GM12878 (cell line): ENCODE results near the gene ME3. TPM values are rescaled to one million over a fixed set of nuclear protein-coding genes. Genes with fewer than 3 reads are reported as not detected.

Experiments
- ATAC-seq: fragments of 200-7000 bp; cut with Tn5 transposase; 3 replicates; pipeline ENCODE4 v1.9.1; 2020; ENCODE audit warnings: mild to moderate bottlenecking, moderate library complexity
- BruUV-seq: library from RNA; stranded (reverse); fragments of 400-500 nt; replicated peaks from 2 replicates; lab custom pipeline; 2021; lab: Mats Ljungman, UMichigan
- CTCF ChIA-PET: fragments of 300-600 bp; sonication (Branson Sonifier 250); formaldehyde crosslinking; extraction: SDS; loops from one replicate; lab custom pipeline; 2021; ENCODE audit warnings: inconsistent platforms; lab: Yijun Ruan, JAX
- POLR2A ChIA-PET: fragments of 350-600 bp; formaldehyde crosslinking; extraction: SDS; loops from one replicate; lab custom pipeline; 2021; ENCODE audit warnings: inconsistent platforms; lab: Charles Lee
- RAD21 ChIA-PET: fragments of 300-600 bp; sonication (Branson Sonifier 250); formaldehyde crosslinking; loops from one replicate; lab custom pipeline; 2023; ENCODE audit warnings: antibody characterized with exemption; ENCODE audit not compliant: unreplicated experiment; lab: Charles Lee
- SMC1A ChIA-PET: fragments of 300-600 bp; sonication (Branson Sonifier 250); formaldehyde crosslinking; loops from one replicate; lab custom pipeline; 2023; ENCODE audit not compliant: unreplicated experiment, uncharacterized antibody; lab: Charles Lee
- DNase-seq: peaks from one replicate; pipeline ENCODE4 v3.0.0-alpha.2; 2011; ENCODE audit warnings: low read depth, low spot score
- FAIRE-seq: peaks from 3 replicates; lab custom pipeline; 2011; peaks lifted over from hg19 to GRCh38; lab: Jason Lieb, UNC
- H2AFZ ChIP-seq: 2 replicates; pipeline ENCODE4 v1.6.0; 2011; ENCODE audit warnings: low read depth, low read length, control low read depth; ENCODE audit not compliant: control insufficient read depth
- H3K27ac ChIP-seq: 2 replicates; pipeline ENCODE4 v1.5.1; 2011; ENCODE audit warnings: control low read depth; ENCODE audit not compliant: control insufficient read depth, insufficient read depth
- H3K27me3 ChIP-seq, 2 experiments: replicated peaks in 1 of 2; 2 replicates each; pipeline versions ENCODE4 v1.6.0 to v1.6.1; 2011; ENCODE audit warnings: low read length in 1 of 2; ENCODE audit not compliant: control insufficient read depth in 2 of 2, insufficient read depth in 2 of 2
- H3K36me3 ChIP-seq, 2 experiments: 2 replicates each; pipeline ENCODE4 v1.5.1; 2011; ENCODE audit warnings: low read length in 1 of 2; ENCODE audit not compliant: control insufficient read depth in 2 of 2, insufficient read depth in 2 of 2
- H3K4me1 ChIP-seq: 2 replicates; pipeline ENCODE4 v1.6.1; 2011; ENCODE audit warnings: mild to moderate bottlenecking, low read length, moderate library complexity, mixed read lengths; ENCODE audit not compliant: control insufficient read depth, insufficient read depth
- H3K4me2 ChIP-seq: 2 replicates; pipeline ENCODE4 v1.6.0; 2011; ENCODE audit warnings: control low read depth; ENCODE audit not compliant: control insufficient read depth, insufficient read depth
- H3K4me3 ChIP-seq: fragments of 200-600 bp; sonication (generic); 2 replicates; pipeline ENCODE4 v1.5.1; 2016
- H3K79me2 ChIP-seq: 2 replicates; pipeline ENCODE4 v1.6.0; 2011; ENCODE audit warnings: low read length; ENCODE audit not compliant: control insufficient read depth, insufficient read depth
- H3K9ac ChIP-seq: 2 replicates; pipeline ENCODE4 v1.8.0; 2011; ENCODE audit warnings: low read length, control low read depth, mixed read lengths; ENCODE audit not compliant: control insufficient read depth, insufficient read depth
- H3K9me3 ChIP-seq: replicated peaks from 3 replicates; pipeline ENCODE4 v1.5.1; 2011; ENCODE audit warnings: mild to moderate bottlenecking, low read length; ENCODE audit not compliant: control insufficient read depth, insufficient read depth
- H4K20me1 ChIP-seq: 2 replicates; pipeline ENCODE4 v1.6.0; 2011; ENCODE audit not compliant: control insufficient read depth, insufficient read depth
- ASH2L ChIP-seq: fragments of 300-600, 200-600 bp; sonication (generic); IDR thresholded peaks from 2 replicates; pipeline ENCODE4 v1.6.1; 2017; ENCODE audit warnings: low read depth, mild to moderate bottlenecking, borderline replicate concordance
- CBFB ChIP-seq: IDR thresholded peaks from 2 replicates; pipeline ENCODE4 v1.6.1; 2016; ENCODE audit warnings: antibody characterized with exemption, low read depth
- DPF2 ChIP-seq: fragments of 450-650 bp; IDR thresholded peaks from 2 replicates; pipeline ENCODE4 v1.6.1; 2017; ENCODE audit warnings: mild to moderate bottlenecking
- EP300 ChIP-seq, 2 experiments: fragments of 150-350 bp in 1 of 2; IDR thresholded peaks; 2 replicates each; pipeline ENCODE4 v1.6.1; 2011 to 2012; ENCODE audit warnings: low read depth in 2 of 2, low read length in 2 of 2, borderline replicate concordance in 1 of 2, improper control_type of control experiment in 1 of 2, inconsistent platforms in 1 of 2; ENCODE audit not compliant: control insufficient read depth in 1 of 2
- ETV6 ChIP-seq, 2 experiments: fragments of 450-650 bp in 1 of 2; IDR thresholded peaks in 1 of 2; conservative IDR thresholded peaks in 1 of 2; 2 replicates each; pipeline ENCODE4 v1.6.1; 2014; ENCODE audit warnings: antibody characterized with exemption in 1 of 2, borderline replicate concordance in 1 of 2, low read depth in 1 of 2, mild to moderate bottlenecking in 1 of 2, moderate library complexity in 1 of 2
- IKZF1 ChIP-seq: fragments of 450-650 bp; conservative IDR thresholded peaks from 2 replicates; pipeline ENCODE4 v1.6.1; 2017; ENCODE audit warnings: antibody characterized with exemption, mild to moderate bottlenecking
- MXI1 ChIP-seq: fragments of 150-350 bp; IDR thresholded peaks from 2 replicates; pipeline ENCODE4 v1.6.1; 2011; ENCODE audit warnings: low read depth, mild to moderate bottlenecking, inconsistent platforms, low read length, improper control_type of control experiment
- NBN ChIP-seq: fragments of 450-650 bp; IDR thresholded peaks from 2 replicates; pipeline ENCODE4 v1.6.1; 2016
- NFYA ChIP-seq: IDR thresholded peaks from 2 replicates; pipeline ENCODE4 v1.6.1; 2011; ENCODE audit warnings: low read depth, mild to moderate bottlenecking, low read length, improper control_type of control experiment, borderline replicate concordance
- NR2C1 ChIP-seq: fragments of 450-650 bp; IDR thresholded peaks from 2 replicates; pipeline ENCODE4 v1.6.1; 2017; ENCODE audit warnings: antibody characterized with exemption, mild to moderate bottlenecking, moderate library complexity
- NR2F1 ChIP-seq: fragments of 450-650 bp; conservative IDR thresholded peaks from 2 replicates; pipeline ENCODE4 v1.6.1; 2017; ENCODE audit warnings: mild to moderate bottlenecking
- SIN3A ChIP-seq: IDR thresholded peaks from 2 replicates; pipeline ENCODE4 v1.6.1; 2012; ENCODE audit warnings: low read depth, low read length, improper control_type of control experiment
- SIX5 ChIP-seq: IDR thresholded peaks from 2 replicates; pipeline ENCODE4 v1.6.1; 2011; ENCODE audit warnings: mild to moderate bottlenecking, low read depth, low read length, moderate library complexity; ENCODE audit not compliant: severe bottlenecking
- SP1 ChIP-seq: IDR thresholded peaks from one replicate; pipeline ENCODE4 v1.6.1; 2011; ENCODE audit warnings: low read depth, low read length
- SUPT20H ChIP-seq: IDR thresholded peaks from 2 replicates; pipeline ENCODE4 v1.6.1; 2011; ENCODE audit warnings: low read depth, mild to moderate bottlenecking, low read length, moderate library complexity, borderline replicate concordance; ENCODE audit not compliant: control insufficient read depth
- TCF12 ChIP-seq: IDR thresholded peaks from 2 replicates; pipeline ENCODE4 v1.6.1; 2011; ENCODE audit warnings: low read depth, mild to moderate bottlenecking, low read length
- ZNF622 ChIP-seq: fragments of 450-650 bp; IDR thresholded peaks from 2 replicates; pipeline ENCODE4 v1.6.1; 2017; ENCODE audit warnings: mild to moderate bottlenecking, inconsistent platforms
- WGBS: methylation state at CpG from one replicate; pipeline ENCODE4 v1.1.6; 2016; ENCODE audit warnings: low lambda C conversion rate; ENCODE audit not compliant: insufficient replicate concordance, insufficient coverage; ENCODE audit errors: missing lambda C conversion rate; 5-methylcytosine and 5-hydroxymethylcytosine counted together
- in situ Hi-C: fragments of 300-500 bp; cut with MboI; formaldehyde crosslinking; loops from 9 replicates; pipeline ENCODE4 v1.14.3; 2018; ENCODE audit warnings: mixed read lengths
- intact Hi-C: fragments of 100-400 bp; cut with micrococcal nuclease; formaldehyde crosslinking; loops from one replicate; pipeline ENCODE4 v1.14.2; 2022; ENCODE audit not compliant: unreplicated experiment
- polyA plus RNA-seq, 11 experiments: library from polyadenylated mRNA; depleted of rRNA in 4 of 11; unstranded in 6 of 11; stranded (reverse) in 5 of 11; fragments of >200 nt; fragmentation: Nextera tagmentation in 4 of 11; fragmentation: Illumina TruSeq in 1 of 11; extraction: Ambion mirVana in 4 of 11; extraction: Trizol in 1 of 11; gene quantifications; 1 replicate in 1 of 11; 2 replicates in 10 of 11; pipeline versions ENCODE4 v1.2.1 to v1.2.3, GENCODE V29; 2011 to 2016; ENCODE audit warnings: inconsistent platforms in 2 of 11, missing spikeins in 2 of 11, low read depth in 1 of 11
- total RNA-seq, 4 experiments: library from RNA; depleted of rRNA in 3 of 4; stranded (reverse); fragments of >200 nt in 3 of 4; fragmentation: Illumina TruSeq in 1 of 4; extraction: Trizol in 1 of 4; gene quantifications; 2 replicates each; pipeline versions ENCODE4 v1.2.1 to v1.2.3, GENCODE V29; 2013 to 2021
- TF ChIP-seq, protein P1 (sequence below): IDR thresholded peaks from 2 replicates; pipeline ENCODE4 v1.6.1; 2012; ENCODE audit warnings: low read depth, low read length, improper control_type of control experiment

ME3 gene
- total and polyA plus RNA-seq, 10 of the 15 experiments (the other 5 are each of a cell fraction or from before 2014, with no cell fraction given), result 0.06 to 0.40 (median 0.19) TPM; not detected in 2

GRCh38 chr11:86673055-86673843 is 833 bp upstream of the ME3 start:
- H3K4me3 ChIP-seq, result no peak overlapping the region
- in situ Hi-C loops (no loop called here), intact Hi-C loops (no loop called here)
- H3K27ac ChIP-seq, result no peak overlapping the region
- H3K79me2 ChIP-seq, result no peaks in the 10 kb centered on the region
- peaks cover 9 to 10% of the 10 kb centered on the region in 2 experiments; a peak in 3 of 4 replicates for H3K27me3 ChIP-seq
- no peak overlapping the region for H3K9ac ChIP-seq
- no peak for ATAC-seq
- ChIA-PET POLR2A (no interaction called here), SMC1A (interaction anchor here (1.0 to 1.3 kb wide), 2 partner anchors 11 to 32 kb away, joined by 3 read pairs; no protein-coding TSS in a partner anchor), CTCF (interaction anchor here (0.9 kb wide), 1 partner anchor 64 kb away, joined by 4 read pairs; no protein-coding TSS in a partner anchor), RAD21 (no interaction called here)
- FAIRE-seq, result no peak
- H2AFZ ChIP-seq, result no peak overlapping the region
- DNase-seq, result no peak
- WGBS, result 65% methylated on average over 8 of the region's 8 CpGs
- H3K4me2 ChIP-seq, result no peak overlapping the region
- H4K20me1 ChIP-seq, result no peaks in the 10 kb centered on the region
- no TSS peak for BruUV-seq
- H3K36me3 ChIP-seq, result no peaks in the 10 kb centered on the region
- no peak for TF ChIP-seq IKZF1
- no peak for TF ChIP-seq DPF2
- no peak for TF ChIP-seq ASH2L
- no peak for TF ChIP-seq NFYA
- no peak for TF ChIP-seq SP1
- TF ChIP-seq ZNF622, result no peak
- TF ChIP-seq CBFB, result no peak
- TF ChIP-seq EP300 (IDR thresholded peaks at IDR 0.05; ENCODE audit: borderline replicate concordance in 1 of 2, control insufficient read depth in 1 of 2, low read depth in 2 of 2, low read length in 2 of 2), result no peak
- no peak for TF ChIP-seq SIX5
- no peak for TF ChIP-seq SIN3A
- no peak for TF ChIP-seq MXI1
- no peak for TF ChIP-seq NBN
- TF ChIP-seq NR2F1, result no peak
- TF ChIP-seq NR2C1, result no peak
- TF ChIP-seq ETV6 (conservative IDR thresholded peaks at IDR 0.05 in 1 of 2, IDR thresholded peaks at IDR 0.05 in 1 of 2; ENCODE audit: borderline replicate concordance in 1 of 2, low read depth in 1 of 2), result no peak
- TF ChIP-seq, protein P1, sequence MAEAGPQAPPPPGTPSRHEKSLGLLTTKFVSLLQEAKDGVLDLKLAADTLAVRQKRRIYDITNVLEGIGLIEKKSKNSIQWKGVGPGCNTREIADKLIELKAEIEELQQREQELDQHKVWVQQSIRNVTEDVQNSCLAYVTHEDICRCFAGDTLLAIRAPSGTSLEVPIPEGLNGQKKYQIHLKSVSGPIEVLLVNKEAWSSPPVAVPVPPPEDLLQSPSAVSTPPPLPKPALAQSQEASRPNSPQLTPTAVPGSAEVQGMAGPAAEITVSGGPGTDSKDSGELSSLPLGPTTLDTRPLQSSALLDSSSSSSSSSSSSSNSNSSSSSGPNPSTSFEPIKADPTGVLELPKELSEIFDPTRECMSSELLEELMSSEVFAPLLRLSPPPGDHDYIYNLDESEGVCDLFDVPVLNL, result no peak
- TF ChIP-seq TCF12, result no peak
- no peak for TF ChIP-seq SUPT20H
- H3K4me1 ChIP-seq, result no peaks in the 10 kb centered on the region
- H3K9me3 ChIP-seq, result no peaks in the 10 kb centered on the region
